HepG2 (cell line): ENCODE measurements around the gene ACSS2. TPM values are rescaled to one million over a fixed set of nuclear protein-coding genes. Genes with fewer than 3 reads are reported as not detected.

ENCODE experiments used
- BCL6 ChIP-seq: IDR thresholded peaks from 2 replicates; pipeline ENCODE4 v1.6.1; 2016; ENCODE audit warnings: missing genetic modification reagents, missing compliant biosample characterization
- CBX2 ChIP-seq, 2 experiments: fragments of 200-600 bp in 1 of 2; sonication (generic); formaldehyde crosslinking in 1 of 2; IDR thresholded peaks; 2 replicates each; pipeline versions ENCODE4 v1.7.0 to v1.8.1; 2018 to 2022; ENCODE audit warnings: low read depth in 2 of 2, low read length in 1 of 2, mild to moderate bottlenecking in 1 of 2, missing genetic modification reagents in 1 of 2
- FOSL2 ChIP-seq: sonication (generic); formaldehyde crosslinking; IDR thresholded peaks from 2 replicates; pipeline ENCODE4 v1.4.0; 2020; ENCODE audit warnings: missing genetic modification reagents
- GATAD1 ChIP-seq: IDR thresholded peaks from 2 replicates; pipeline ENCODE4 v1.6.1; 2016; ENCODE audit warnings: missing genetic modification reagents, missing compliant biosample characterization
- HIC2 ChIP-seq: sonication (generic); formaldehyde crosslinking; IDR thresholded peaks from 2 replicates; pipeline ENCODE4 v1.9.0; 2022; ENCODE audit warnings: low read depth, missing genetic modification reagents
- HMG20A ChIP-seq: IDR thresholded peaks from 2 replicates; pipeline ENCODE4 v1.6.1; 2016; ENCODE audit warnings: borderline replicate concordance
- HMG20B ChIP-seq: conservative IDR thresholded peaks from 2 replicates; pipeline ENCODE4 v1.6.1; 2016; ENCODE audit warnings: missing genetic modification reagents, missing compliant biosample characterization
- IKZF1 ChIP-seq: fragments of 450-650 bp; IDR thresholded peaks from 2 replicates; pipeline ENCODE4 v1.7.1; 2016
- KDM6A ChIP-seq: IDR thresholded peaks from 2 replicates; pipeline ENCODE4 v1.6.1; 2016; ENCODE audit warnings: low read depth
- NCOR1 ChIP-seq: fragments of 200-600 bp; sonication (generic); IDR thresholded peaks from 2 replicates; pipeline ENCODE4 v1.7.0; 2017; ENCODE audit warnings: antibody characterized with exemption, low read length, borderline replicate concordance
- NFYC ChIP-seq: IDR thresholded peaks from 2 replicates; pipeline ENCODE4 v1.6.1; 2016; ENCODE audit warnings: missing genetic modification reagents, missing compliant biosample characterization
- RFX5 ChIP-seq: IDR thresholded peaks from 2 replicates; pipeline ENCODE4 v1.6.1; 2011; ENCODE audit warnings: low read depth, low read length, improper control_type of control experiment
- SP140L ChIP-seq: sonication (generic); formaldehyde crosslinking; IDR thresholded peaks from 2 replicates; pipeline ENCODE4 v1.4.0; 2020; ENCODE audit warnings: missing genetic modification reagents, borderline replicate concordance
- ZBTB10 ChIP-seq: sonication (generic); formaldehyde crosslinking; IDR thresholded peaks from 2 replicates; pipeline ENCODE4 v1.4.0; 2020; ENCODE audit warnings: missing genetic modification reagents, borderline replicate concordance
- ZBTB38 ChIP-seq: sonication (generic); formaldehyde crosslinking; IDR thresholded peaks from 2 replicates; pipeline ENCODE4 v1.5.1; 2020; ENCODE audit warnings: mild to moderate bottlenecking, missing genetic modification reagents
- ZFP37 ChIP-seq: sonication (generic); formaldehyde crosslinking; IDR thresholded peaks from 2 replicates; pipeline ENCODE4 v1.4.0; 2020; ENCODE audit warnings: missing genetic modification reagents, borderline replicate concordance
- ZNF282 ChIP-seq: fragments of 450-650 bp; IDR thresholded peaks from 2 replicates; pipeline ENCODE4 v1.6.1; 2018; ENCODE audit not compliant: partially characterized antibody
- ZNF577 ChIP-seq: sonication (generic); formaldehyde crosslinking; IDR thresholded peaks from 2 replicates; pipeline ENCODE4 v1.4.0; 2020; ENCODE audit warnings: mild to moderate bottlenecking, low read depth, missing genetic modification reagents, borderline replicate concordance
- ZNF614 ChIP-seq: IDR thresholded peaks from 2 replicates; pipeline ENCODE4 v1.6.1; 2018; ENCODE audit warnings: missing biosample characterization, missing genetic modification reagents, inconsistent platforms, borderline replicate concordance
- ZSCAN9 ChIP-seq: IDR thresholded peaks from 2 replicates; pipeline ENCODE4 v1.6.1; 2016; ENCODE audit warnings: borderline replicate concordance
- polyA plus RNA-seq, 8 experiments: library from polyadenylated mRNA; depleted of rRNA in 3 of 8; stranded (reverse) in 7 of 8; unstranded in 1 of 8; fragments of >200 nt; fragmentation: Illumina TruSeq in 4 of 8; extraction: Trizol in 4 of 8; gene quantifications; 2 replicates each; pipeline versions ENCODE4 v1.2.1 to v1.2.3, GENCODE V29; 2011 to 2016; ENCODE audit warnings: low read depth in 4 of 8, missing spikeins in 1 of 8, mixed read lengths in 1 of 8; ENCODE audit not compliant: insufficient read depth in 1 of 8
- total RNA-seq, 5 experiments: library from RNA; depleted of rRNA; stranded (reverse); fragments of >200 nt; fragmentation: Illumina TruSeq; extraction: Trizol; gene quantifications; 2 replicates each; pipeline ENCODE4 v1.2.3, GENCODE V29; 2016; ENCODE audit warnings: low read depth in 1 of 5
- TF ChIP-seq, protein P1 (sequence below): sonication (generic); formaldehyde crosslinking; IDR thresholded peaks from 2 replicates; pipeline ENCODE4 v1.8.0; 2022; ENCODE audit warnings: mild to moderate bottlenecking, missing genetic modification reagents
- TF ChIP-seq, protein P2 (sequence below): sonication (generic); formaldehyde crosslinking; IDR thresholded peaks from 2 replicates; pipeline ENCODE4 v1.9.0; 2021; ENCODE audit warnings: missing genetic modification reagents, borderline replicate concordance

The ACSS2 gene
- total and polyA plus RNA-seq, 2 of the 13 experiments (the other 11 are each of a cell fraction or from before 2014, with no cell fraction given), result 72.8 to 89.7 TPM

DNA sequence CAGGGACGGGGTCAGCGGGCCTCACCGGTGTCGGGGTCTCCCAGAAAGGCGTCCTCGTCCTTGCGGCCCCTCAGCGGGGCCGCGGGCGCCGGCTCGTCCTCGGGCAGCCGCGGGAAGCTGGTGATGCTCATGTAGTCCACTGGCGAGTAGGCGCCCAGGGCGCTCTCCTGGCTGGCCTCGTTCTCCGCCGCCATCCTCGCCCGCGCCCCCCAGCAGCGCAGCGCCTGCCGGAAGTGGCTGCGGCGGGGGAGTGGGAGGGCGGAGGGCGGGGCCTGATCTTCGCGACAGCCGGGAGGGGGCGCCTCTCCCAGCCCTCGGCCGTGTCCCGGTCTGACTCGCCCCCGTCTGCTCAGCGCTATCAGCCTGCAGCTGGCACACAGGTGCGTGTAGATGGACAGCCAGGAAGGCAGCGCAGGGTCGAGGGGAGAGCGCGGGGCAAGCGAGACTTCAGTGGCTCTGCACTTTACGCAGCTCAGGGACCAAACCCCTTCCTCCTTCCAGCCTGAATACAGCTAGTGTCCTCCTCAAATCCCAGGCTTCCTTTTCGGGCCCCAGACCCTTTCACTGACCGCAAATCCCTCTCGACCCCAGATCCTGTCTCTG is 3.7 kb upstream of the ACSS2 start, which contains the start of gene GGT7 (continued):
- TF ChIP-seq ZNF614 (CRISPR knock-in tag) (no peak; the same call in 1 of the 2 replicates), ZFP37 (CRISPR knock-in tag) (no peak), RFX5 (peak; percentile 34; the same call in 1 of the 2 replicates), IKZF1 (no peak), HIC2 (CRISPR knock-in tag) (peak; percentile 83; the same call in 1 of the 2 replicates), ZNF282 (no peak), ZSCAN9 (CRISPR knock-in tag) (peak; percentile 97; the same call in 1 of the 2 replicates), FOSL2 (CRISPR knock-in tag) (peak; percentile 70), HMG20B (peak; percentile 54; the same call in 1 of the 2 replicates), BCL6 (CRISPR knock-in tag) (peak; percentile 72), NFYC (peak; percentile 39; the same call in 1 of the 2 replicates), KDM6A (CRISPR knock-in tag) (no peak), NCOR1 (no peak), ZBTB10 (no peak; the same call in 1 of the 2 replicates), HMG20A (CRISPR knock-in tag) (peak; percentile 49), GATAD1 (CRISPR knock-in tag) (peak; percentile 81), ZNF577 (CRISPR knock-in tag) (no peak), SP140L (CRISPR knock-in tag) (no peak; the same call in 1 of the 2 replicates), CBX2 (IDR thresholded peaks at IDR 0.05; ENCODE audit: low read depth, low read length) (no peak), CBX2 (CRISPR knock-in tag; IDR thresholded peaks at IDR 0.05; ENCODE audit: low read depth) (no peak), ZBTB38 (CRISPR knock-in tag) (no peak; the same call in none of the 2 replicates)
- TF ChIP-seq, protein P1, sequence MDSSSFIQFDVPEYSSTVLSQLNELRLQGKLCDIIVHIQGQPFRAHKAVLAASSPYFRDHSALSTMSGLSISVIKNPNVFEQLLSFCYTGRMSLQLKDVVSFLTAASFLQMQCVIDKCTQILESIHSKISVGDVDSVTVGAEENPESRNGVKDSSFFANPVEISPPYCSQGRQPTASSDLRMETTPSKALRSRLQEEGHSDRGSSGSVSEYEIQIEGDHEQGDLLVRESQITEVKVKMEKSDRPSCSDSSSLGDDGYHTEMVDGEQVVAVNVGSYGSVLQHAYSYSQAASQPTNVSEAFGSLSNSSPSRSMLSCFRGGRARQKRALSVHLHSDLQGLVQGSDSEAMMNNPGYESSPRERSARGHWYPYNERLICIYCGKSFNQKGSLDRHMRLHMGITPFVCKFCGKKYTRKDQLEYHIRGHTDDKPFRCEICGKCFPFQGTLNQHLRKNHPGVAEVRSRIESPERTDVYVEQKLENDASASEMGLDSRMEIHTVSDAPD (CRISPR knock-in tag), result 0 out of 2 replicates have a peak, but pooled peaks have one; percentile 20
- TF ChIP-seq, protein P2, sequence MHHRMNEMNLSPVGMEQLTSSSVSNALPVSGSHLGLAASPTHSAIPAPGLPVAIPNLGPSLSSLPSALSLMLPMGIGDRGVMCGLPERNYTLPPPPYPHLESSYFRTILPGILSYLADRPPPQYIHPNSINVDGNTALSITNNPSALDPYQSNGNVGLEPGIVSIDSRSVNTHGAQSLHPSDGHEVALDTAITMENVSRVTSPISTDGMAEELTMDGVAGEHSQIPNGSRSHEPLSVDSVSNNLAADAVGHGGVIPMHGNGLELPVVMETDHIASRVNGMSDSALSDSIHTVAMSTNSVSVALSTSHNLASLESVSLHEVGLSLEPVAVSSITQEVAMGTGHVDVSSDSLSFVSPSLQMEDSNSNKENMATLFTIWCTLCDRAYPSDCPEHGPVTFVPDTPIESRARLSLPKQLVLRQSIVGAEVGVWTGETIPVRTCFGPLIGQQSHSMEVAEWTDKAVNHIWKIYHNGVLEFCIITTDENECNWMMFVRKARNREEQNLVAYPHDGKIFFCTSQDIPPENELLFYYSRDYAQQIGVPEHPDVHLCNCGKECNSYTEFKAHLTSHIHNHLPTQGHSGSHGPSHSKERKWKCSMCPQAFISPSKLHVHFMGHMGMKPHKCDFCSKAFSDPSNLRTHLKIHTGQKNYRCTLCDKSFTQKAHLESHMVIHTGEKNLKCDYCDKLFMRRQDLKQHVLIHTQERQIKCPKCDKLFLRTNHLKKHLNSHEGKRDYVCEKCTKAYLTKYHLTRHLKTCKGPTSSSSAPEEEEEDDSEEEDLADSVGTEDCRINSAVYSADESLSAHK, result no peak
